ENCODE results near the gene NET1.

NET1 gene

GRCh38 chr10:5445006-5445405 lies 32.6 kb downstream of the NET1 start:
- no peak for DNase-seq

GRCh38 chr10:5446390-5446926 lies 34.1 kb downstream of the NET1 start:
- DNase-seq: no peak

GRCh38 chr10:5447056-5447455 lies 34.7 kb downstream of the NET1 start:
- DNase-seq: no peak

GRCh38 chr10:5447611-5448071 lies 35.3 kb downstream of the NET1 start:
- DNase-seq: no peak

- DNase-seq: no peak
Measured at GRCh38 chr10:5448333-5449001, 36.1 kb downstream of the NET1 start.

GRCh38 chr10:5449227-5449626 lies 36.9 kb downstream of the NET1 start:
- no peak for DNase-seq

- no peak for DNase-seq
Measured at GRCh38 chr10:5449823-5450222, 37.5 kb downstream of the NET1 start.

- no peak for DNase-seq
Measured at GRCh38 chr10:5450605-5451384, 38.4 kb downstream of the NET1 start.

GRCh38 chr10:5453749-5454489 lies 41.6 kb downstream of the NET1 start:
- DNase-seq: no peak

- no peak for DNase-seq
Measured at GRCh38 chr10:5456563-5456962, 44.2 kb downstream of the NET1 start.

- DNase-seq: no peak
Measured at GRCh38 chr10:5457741-5458140, 45.4 kb downstream of the NET1 start.

- DNase-seq: no peak
Measured at GRCh38 chr10:5458425-5458824, 46.1 kb downstream of the NET1 start.

- no peak for DNase-seq
Measured at GRCh38 chr10:5458949-5459747, 46.8 kb downstream of the NET1 start.

- no peak for DNase-seq
Measured at GRCh38 chr10:5460468-5461202, 48.3 kb downstream of the NET1 start.

- no peak for DNase-seq
Measured at GRCh38 chr10:5461203-5461588, 48.8 kb downstream of the NET1 start.

GRCh38 chr10:5461914-5462840 lies 49.8 kb downstream of the NET1 start:
- DNase-seq: no peak

GRCh38 chr10:5462841-5463293 lies 50.5 kb downstream of the NET1 start:
- DNase-seq: no peak

GRCh38 chr10:5464546-5464945 lies 52.2 kb downstream of the NET1 start:
- no peak for DNase-seq

GRCh38 chr10:5465976-5466450 lies 53.7 kb downstream of the NET1 start:
- DNase-seq: peak; percentile 51

- DNase-seq: peak; percentile 60
Measured at GRCh38 chr10:5466451-5467206, 54.3 kb downstream of the NET1 start.

All from COR-L47 (cell line).